Trophoblast cell (in vitro differentiated cells and primary cell): ENCODE data around the gene PJA2.
"Not testable (repeated sequence)": the region's sequence is repeated elsewhere in the genome, so short reads cannot be mapped to it uniquely, and the experiment has no call there.

ENCODE experiments used
- DNase-seq, 2 donors: peaks; one replicate each; pipeline ENCODE4 v3.0.0-alpha.2; 2016
- H2AFZ ChIP-seq: 2 replicates; pipeline ENCODE4 v1.6.1; 2013; ENCODE audit warnings: low read length, moderate library complexity, mild to moderate bottlenecking; ENCODE audit not compliant: insufficient read depth, poor library complexity
- H2AK5ac ChIP-seq: 2 replicates; pipeline ENCODE4 v1.6.1; 2013; ENCODE audit warnings: mild to moderate bottlenecking, low read length
- H2BK120ac ChIP-seq: 2 replicates; pipeline ENCODE4 v1.6.1; 2013; ENCODE audit warnings: low read length, mild to moderate bottlenecking, moderate library complexity; ENCODE audit not compliant: insufficient read depth, poor library complexity
- H2BK12ac ChIP-seq: 2 replicates; pipeline ENCODE4 v1.6.1; 2013; ENCODE audit warnings: mild to moderate bottlenecking, low read length, moderate library complexity
- H2BK5ac ChIP-seq: 2 replicates; pipeline ENCODE4 v1.6.1; 2013; ENCODE audit warnings: low read length, low read depth, moderate library complexity, mild to moderate bottlenecking; ENCODE audit not compliant: poor library complexity
- H3K14ac ChIP-seq: 2 replicates; pipeline ENCODE4 v1.6.1; 2013; ENCODE audit warnings: mild to moderate bottlenecking, low read length
- H3K18ac ChIP-seq: 2 replicates; pipeline ENCODE4 v1.6.1; 2013; ENCODE audit warnings: mild to moderate bottlenecking, low read length
- H3K23ac ChIP-seq: 2 replicates; pipeline ENCODE4 v1.6.1; 2013; ENCODE audit warnings: low read length
- H3K27ac ChIP-seq: 2 replicates; pipeline ENCODE4 v1.5.1; 2013; ENCODE audit warnings: low read depth, mild to moderate bottlenecking, inconsistent platforms, low read length, moderate library complexity
- H3K27me3 ChIP-seq: 2 replicates; pipeline ENCODE4 v1.6.1; 2013; ENCODE audit warnings: inconsistent platforms, mild to moderate bottlenecking, low read length, moderate library complexity; ENCODE audit not compliant: insufficient read depth
- H3K36me3 ChIP-seq, 2 experiments: 1 replicate in 1 of 2; 2 replicates in 1 of 2; pipeline ENCODE4 v1.6.1; 2013; ENCODE audit warnings: low read length in 2 of 2, mild to moderate bottlenecking in 2 of 2, moderate library complexity in 1 of 2; ENCODE audit not compliant: insufficient read depth in 2 of 2, control insufficient read depth in 1 of 2
- H3K4ac ChIP-seq: 2 replicates; pipeline ENCODE4 v1.6.1; 2013; ENCODE audit warnings: low read depth, mild to moderate bottlenecking, low read length, moderate library complexity
- H3K4me1 ChIP-seq, 2 experiments: 1 replicate in 1 of 2; 2 replicates in 1 of 2; pipeline ENCODE4 v1.6.1; 2013; ENCODE audit warnings: low read length in 2 of 2, mild to moderate bottlenecking in 2 of 2, moderate library complexity in 1 of 2; ENCODE audit not compliant: insufficient read depth in 2 of 2, control insufficient read depth in 1 of 2
- H3K4me2 ChIP-seq: 2 replicates; pipeline ENCODE4 v1.6.1; 2013; ENCODE audit warnings: inconsistent platforms, mild to moderate bottlenecking, low read length, moderate library complexity
- H3K4me3 ChIP-seq: 2 replicates; pipeline ENCODE4 v1.5.1; 2013; ENCODE audit warnings: mild to moderate bottlenecking, low read depth, low read length, inconsistent platforms
- H3K79me1 ChIP-seq: one replicate; pipeline ENCODE4 v1.6.1; 2013; ENCODE audit warnings: low read length
- H3K79me2 ChIP-seq: 2 replicates; pipeline ENCODE4 v1.6.1; 2013; ENCODE audit warnings: low read length, mild to moderate bottlenecking; ENCODE audit not compliant: control insufficient read depth, insufficient read depth, poor library complexity
- H3K9ac ChIP-seq: 2 replicates; pipeline ENCODE4 v1.6.1; 2013; ENCODE audit warnings: mild to moderate bottlenecking, low read length
- H3K9me3 ChIP-seq: 2 replicates; pipeline ENCODE4 v1.6.1; 2013; ENCODE audit warnings: low read depth, mild to moderate bottlenecking, control low read depth, inconsistent platforms, low read length; ENCODE audit not compliant: insufficient read depth
- H4K12ac ChIP-seq: 2 replicates; pipeline ENCODE4 v1.6.1; 2013; ENCODE audit warnings: low read depth, mild to moderate bottlenecking, low read length, moderate library complexity
- H4K8ac ChIP-seq: 2 replicates; pipeline ENCODE4 v1.6.1; 2013; ENCODE audit warnings: low read depth, mild to moderate bottlenecking, low read length, moderate library complexity
- H4K91ac ChIP-seq: one replicate; pipeline ENCODE4 v1.6.1; 2013; ENCODE audit warnings: low read depth, mild to moderate bottlenecking, low read length, moderate library complexity
- WGBS: extraction: QIAGEN DNeasy Blood & Tissue Kit; methylation state at CpG from one replicate; pipeline ENCODE4 v1.1.7; 2013; ENCODE audit warnings: missing lambda C conversion rate; ENCODE audit not compliant: insufficient read length, insufficient coverage; ENCODE audit errors: extremely low coverage; 5-methylcytosine and 5-hydroxymethylcytosine counted together

PJA2 gene

GRCh38 chr5:109418712-109419352 is 9.1 kb upstream of the PJA2 start:
- H3K9me3 ChIP-seq: peaks cover 6% of the 10 kb centered on the region
- H4K91ac ChIP-seq: no peak overlapping the region
- no peak overlapping the region for H3K9ac ChIP-seq
- no peak overlapping the region for H2BK12ac ChIP-seq
- H3K27me3 ChIP-seq: no peaks in the 10 kb centered on the region
- WGBS: no CpG with 5 or more reads among the region's 3 CpGs
- no peak overlapping the region for H3K4ac ChIP-seq
- H4K8ac ChIP-seq: no peak overlapping the region
- no peaks in the 10 kb centered on the region for H3K79me2 ChIP-seq
- no peak overlapping the region for H4K12ac ChIP-seq
- H3K4me3 ChIP-seq: no peak overlapping the region
- no peak overlapping the region for H2AFZ ChIP-seq
- H2AK5ac ChIP-seq: no peak overlapping the region
- H3K27ac ChIP-seq: no peak overlapping the region
- no peak overlapping the region for H2BK120ac ChIP-seq
- H3K14ac ChIP-seq: no peak overlapping the region
- peak; percentile 76 to 93 for DNase-seq
- no peak overlapping the region for H3K18ac ChIP-seq
- no peak overlapping the region for H2BK5ac ChIP-seq
- no peak overlapping the region for H3K23ac ChIP-seq
- H3K4me2 ChIP-seq: no peak overlapping the region
- H3K4me1 ChIP-seq: no peaks in the 10 kb centered on the region
- no peaks in the 10 kb centered on the region for H3K36me3 ChIP-seq
- no peaks in the 10 kb centered on the region for H3K79me1 ChIP-seq

DNA sequence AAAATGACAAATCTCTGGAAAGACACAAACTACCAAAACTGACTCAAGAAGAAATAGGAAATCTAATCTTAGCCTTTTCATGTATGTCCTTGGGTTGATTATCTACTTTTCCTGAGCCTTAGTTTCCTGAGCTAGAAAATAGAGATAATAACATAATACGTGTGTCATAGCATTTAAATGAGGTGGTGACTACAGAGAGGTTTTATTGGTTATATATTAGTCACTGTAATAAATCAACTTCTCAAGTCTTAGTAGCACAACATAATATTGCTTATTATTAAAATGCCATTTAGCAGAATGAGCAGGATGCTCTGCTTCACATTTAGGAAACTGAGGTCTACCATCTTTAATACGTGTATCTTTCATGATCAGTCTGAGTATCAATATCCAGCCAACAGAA is 7.1 kb upstream of the PJA2 start:
- DNase-seq: no peak
- Histone ChIP-seq H2AFZ (no peak overlapping the region), H3K79me1 (peaks cover 2% of the 10 kb centered on the region), H3K27ac (no peak overlapping the region), H2BK12ac (no peak overlapping the region), H3K9ac (no peak overlapping the region), H3K14ac (no peak overlapping the region), H3K36me3 (no peaks in the 10 kb centered on the region), H3K4me1 (peaks cover 0 to 3% of the 10 kb centered on the region in 2 experiments), H3K23ac (no peak overlapping the region), H3K4me2 (no peak overlapping the region), H2AK5ac (no peak overlapping the region), H3K4me3 (no peak overlapping the region), H3K18ac (no peak overlapping the region), H4K8ac (no peak overlapping the region), H4K12ac (no peak overlapping the region), H3K9me3 (peaks cover 6% of the 10 kb centered on the region), H2BK5ac (no peak overlapping the region), H3K27me3 (no peaks in the 10 kb centered on the region), H4K91ac (no peak overlapping the region), H3K79me2 (no peaks in the 10 kb centered on the region), H3K4ac (no peak overlapping the region), H2BK120ac (no peak overlapping the region)
- WGBS: no CpG with 5 or more reads among the region's 2 CpGs

DNA sequence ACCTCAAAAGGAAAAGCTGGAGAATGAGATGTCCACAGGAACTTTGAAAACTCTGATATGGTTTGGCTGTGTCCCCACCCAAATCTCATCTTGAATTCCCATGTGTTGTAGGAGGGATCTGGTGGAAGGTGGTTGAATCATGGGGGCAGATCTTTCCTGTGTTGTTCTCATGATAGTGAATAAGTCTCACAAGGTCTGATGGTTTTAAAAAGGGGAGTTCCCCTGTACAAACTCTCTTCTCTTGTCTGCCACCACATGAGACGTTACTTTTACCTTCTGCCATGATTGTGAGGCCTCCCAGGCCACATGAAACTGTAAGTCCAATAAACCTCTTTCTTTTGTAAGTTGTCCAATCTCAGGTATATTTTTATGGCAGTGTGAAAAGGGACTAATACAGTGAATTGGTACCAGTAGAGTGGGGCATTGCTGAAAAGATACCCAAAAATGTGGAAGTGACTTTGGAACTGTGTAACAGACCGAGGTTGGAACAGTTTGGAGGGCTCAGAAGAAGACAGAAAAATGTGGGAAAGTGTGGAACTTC is 4.2 kb upstream of the PJA2 start:
- H3K27ac ChIP-seq, H3K4ac ChIP-seq, H2BK5ac ChIP-seq, H3K36me3 ChIP-seq, H3K4me1 ChIP-seq, H3K14ac ChIP-seq, H3K18ac ChIP-seq, H2BK120ac ChIP-seq, H4K91ac ChIP-seq, H2AFZ ChIP-seq, H3K23ac ChIP-seq, H4K12ac ChIP-seq, H3K27me3 ChIP-seq, H3K4me2 ChIP-seq, H2BK12ac ChIP-seq, DNase-seq, H4K8ac ChIP-seq, H3K79me2 ChIP-seq, H3K9me3 ChIP-seq, H2AK5ac ChIP-seq, H3K4me3 ChIP-seq, H3K9ac ChIP-seq: not testable (repeated sequence)
- peaks cover 12% of the 10 kb centered on the region for H3K79me1 ChIP-seq
- WGBS: no CpG with 5 or more reads among the region's 2 CpGs

GRCh38 chr5:109413458-109413857 is 3.7 kb upstream of the PJA2 start:
- H4K8ac ChIP-seq: no peak overlapping the region
- H2AFZ ChIP-seq: no peak overlapping the region
- H3K79me1 ChIP-seq: peaks cover 13% of the 10 kb centered on the region
- peaks cover 0 to 3% of the 10 kb centered on the region in 2 experiments for H3K4me1 ChIP-seq
- no peak for DNase-seq
- H2BK5ac ChIP-seq: no peak overlapping the region
- no peak overlapping the region for H3K18ac ChIP-seq
- no peak overlapping the region for H3K14ac ChIP-seq
- peak overlapping the region; percentile 37 for H2BK120ac ChIP-seq
- no peak overlapping the region for H2AK5ac ChIP-seq
- H3K4ac ChIP-seq: no peak overlapping the region
- no peak overlapping the region for H4K91ac ChIP-seq
- H3K4me2 ChIP-seq: no peak overlapping the region
- no peak overlapping the region for H3K27ac ChIP-seq
- H3K27me3 ChIP-seq: no peaks in the 10 kb centered on the region
- H3K4me3 ChIP-seq: no peak overlapping the region
- H3K23ac ChIP-seq: no peak overlapping the region
- no peak overlapping the region for H3K9ac ChIP-seq
- H4K12ac ChIP-seq: no peak overlapping the region
- peak overlapping the region; percentile 20 for H2BK12ac ChIP-seq
- no peaks in the 10 kb centered on the region for H3K36me3 ChIP-seq
- H3K79me2 ChIP-seq: peaks cover 7% of the 10 kb centered on the region
- H3K9me3 ChIP-seq: peaks cover 6% of the 10 kb centered on the region
